HL-60 (cell line): Measurements from ENCODE around the gene PGAP3.

Source experiments
- POLR2AphosphoS5 ChIP-seq: IDR thresholded peaks from 2 replicates; pipeline ENCODE4 v1.6.1; 2012; ENCODE audit warnings: low read depth
- REST ChIP-seq: IDR thresholded peaks from 2 replicates; pipeline ENCODE4 v1.6.1; 2012; ENCODE audit warnings: low read depth; ENCODE audit not compliant: insufficient replicate concordance
- TF ChIP-seq, protein P1 (sequence below): IDR thresholded peaks from one replicate; pipeline ENCODE4 v1.5.1; 2011; ENCODE audit warnings: low read length, control low read depth, inconsistent platforms; ENCODE audit not compliant: insufficient read depth

GRCh38 chr17:39683295-39683939 lies 4.4 kb downstream of the PGAP3 start:
- TF ChIP-seq, protein P1, sequence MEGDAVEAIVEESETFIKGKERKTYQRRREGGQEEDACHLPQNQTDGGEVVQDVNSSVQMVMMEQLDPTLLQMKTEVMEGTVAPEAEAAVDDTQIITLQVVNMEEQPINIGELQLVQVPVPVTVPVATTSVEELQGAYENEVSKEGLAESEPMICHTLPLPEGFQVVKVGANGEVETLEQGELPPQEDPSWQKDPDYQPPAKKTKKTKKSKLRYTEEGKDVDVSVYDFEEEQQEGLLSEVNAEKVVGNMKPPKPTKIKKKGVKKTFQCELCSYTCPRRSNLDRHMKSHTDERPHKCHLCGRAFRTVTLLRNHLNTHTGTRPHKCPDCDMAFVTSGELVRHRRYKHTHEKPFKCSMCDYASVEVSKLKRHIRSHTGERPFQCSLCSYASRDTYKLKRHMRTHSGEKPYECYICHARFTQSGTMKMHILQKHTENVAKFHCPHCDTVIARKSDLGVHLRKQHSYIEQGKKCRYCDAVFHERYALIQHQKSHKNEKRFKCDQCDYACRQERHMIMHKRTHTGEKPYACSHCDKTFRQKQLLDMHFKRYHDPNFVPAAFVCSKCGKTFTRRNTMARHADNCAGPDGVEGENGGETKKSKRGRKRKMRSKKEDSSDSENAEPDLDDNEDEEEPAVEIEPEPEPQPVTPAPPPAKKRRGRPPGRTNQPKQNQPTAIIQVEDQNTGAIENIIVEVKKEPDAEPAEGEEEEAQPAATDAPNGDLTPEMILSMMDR: no peak
- TF ChIP-seq POLR2AphosphoS5: no peak
- no peak for TF ChIP-seq REST
